IMR-90 (cell line): Measurements from ENCODE around the gene DOCK6. TPM values are rescaled to one million over a fixed set of nuclear protein-coding genes. Genes with fewer than 3 reads are reported as not detected.

Experiments
- ATAC-seq: fragments of 200-7000 bp; cut with Tn5 transposase; 2 replicates; pipeline ENCODE4 v1.9.1; 2020; ENCODE audit warnings: low read depth, mild to moderate bottlenecking, moderate library complexity
- BruUV-seq: library from RNA; stranded (reverse); fragments of 400-500 nt; replicated peaks from 2 replicates; lab custom pipeline; 2021; lab: Mats Ljungman, UMichigan
- CTCF ChIA-PET: fragments of 300-600 bp; formaldehyde crosslinking; extraction: SDS; loops from one replicate; lab custom pipeline; 2021; ENCODE audit warnings: antibody characterized with exemption; lab: Yijun Ruan, JAX
- POLR2A ChIA-PET: fragments of 300-600 bp; sonication (Branson Sonifier 250); formaldehyde crosslinking; loops from one replicate; lab custom pipeline; 2022; ENCODE audit warnings: antibody characterized with exemption; ENCODE audit not compliant: unreplicated experiment; lab: Charles Lee
- DNase-seq: peaks from one replicate; pipeline ENCODE4 v3.0.0; 2013
- H2AFZ ChIP-seq: replicated peaks from 2 replicates; pipeline ENCODE3; 2013; ENCODE audit warnings: low read length, mild to moderate bottlenecking; ENCODE audit not compliant: poor library complexity
- H2AK5ac ChIP-seq: 2 replicates; pipeline ENCODE4 v1.6.1; 2013; ENCODE audit warnings: low read depth, low read length, inconsistent platforms
- H2AK9ac ChIP-seq: replicated peaks from 2 replicates; pipeline ENCODE3; 2013; ENCODE audit warnings: mild to moderate bottlenecking, low read depth, low read length, moderate library complexity; ENCODE audit not compliant: poor library complexity
- H2BK120ac ChIP-seq: 2 replicates; pipeline ENCODE4 v1.6.1; 2013; ENCODE audit warnings: low read depth, low read length, inconsistent platforms
- H2BK15ac ChIP-seq: 3 replicates; pipeline ENCODE4 v1.6.1; 2013; ENCODE audit warnings: low read depth, low read length, inconsistent platforms
- H2BK20ac ChIP-seq: 2 replicates; pipeline ENCODE4 v1.6.1; 2013; ENCODE audit warnings: low read depth, mild to moderate bottlenecking, inconsistent platforms, low read length, moderate library complexity
- H2BK5ac ChIP-seq: 2 replicates; pipeline ENCODE4 v1.6.1; 2013; ENCODE audit warnings: mild to moderate bottlenecking, low read depth, low read length, inconsistent platforms; ENCODE audit not compliant: poor library complexity, severe bottlenecking
- H3K14ac ChIP-seq: replicated peaks from 2 replicates; pipeline ENCODE4 v1.6.1; 2013; ENCODE audit warnings: low read depth, low read length, inconsistent platforms
- H3K18ac ChIP-seq: 2 replicates; pipeline ENCODE4 v1.6.1; 2013; ENCODE audit warnings: low read depth, low read length, control low read depth
- H3K23ac ChIP-seq: 2 replicates; pipeline ENCODE4 v1.6.1; 2013; ENCODE audit warnings: low read depth, low read length, inconsistent platforms
- H3K27ac ChIP-seq: 2 replicates; pipeline ENCODE4 v1.5.1; 2013; ENCODE audit warnings: mild to moderate bottlenecking, control low read depth, low read length; ENCODE audit not compliant: insufficient read depth
- H3K27me3 ChIP-seq: 2 replicates; pipeline ENCODE4 v1.6.1; 2013; ENCODE audit warnings: low read length; ENCODE audit not compliant: control insufficient read depth, insufficient read depth
- H3K36me3 ChIP-seq: 2 replicates; pipeline ENCODE4 v1.6.1; 2013; ENCODE audit warnings: low read length, mixed read lengths; ENCODE audit not compliant: control insufficient read depth, insufficient read depth
- H3K4ac ChIP-seq: 2 replicates; pipeline ENCODE4 v1.6.1; 2013; ENCODE audit warnings: low read depth, low read length, inconsistent platforms
- H3K4me1 ChIP-seq: 2 replicates; pipeline ENCODE4 v1.6.1; 2013; ENCODE audit warnings: low read length, mixed read lengths; ENCODE audit not compliant: control insufficient read depth, insufficient read depth
- H3K4me2 ChIP-seq: 2 replicates; pipeline ENCODE4 v1.6.1; 2013; ENCODE audit warnings: low read depth, mild to moderate bottlenecking, control low read depth, low read length, moderate library complexity
- H3K4me3 ChIP-seq: 2 replicates; pipeline ENCODE4 v1.5.1; 2013; ENCODE audit warnings: low read depth, mild to moderate bottlenecking, control low read depth, low read length, moderate library complexity; ENCODE audit not compliant: insufficient read depth
- H3K56ac ChIP-seq: 2 replicates; pipeline ENCODE4 v1.6.1; 2013; ENCODE audit warnings: low read length, inconsistent platforms; ENCODE audit not compliant: insufficient read depth; ENCODE audit errors: extremely low read depth
- H3K79me1 ChIP-seq, 2 experiments: 2 replicates each; pipeline ENCODE4 v1.6.1; 2013; ENCODE audit warnings: low read length in 2 of 2, inconsistent platforms in 1 of 2, low read depth in 1 of 2
- H3K9ac ChIP-seq: 2 replicates; pipeline ENCODE4 v1.6.1; 2013; ENCODE audit warnings: low read depth, low read length, control low read depth
- H3K9me1 ChIP-seq: 2 replicates; pipeline ENCODE4 v1.6.1; 2013; ENCODE audit warnings: low read length, inconsistent platforms; ENCODE audit not compliant: insufficient read depth
- H3K9me3 ChIP-seq: 2 replicates; pipeline ENCODE4 v1.6.1; 2013; ENCODE audit warnings: low read length; ENCODE audit not compliant: control insufficient read depth, insufficient read depth
- H4K20me1 ChIP-seq: 2 replicates; pipeline ENCODE4 v1.6.1; 2013; ENCODE audit warnings: low read length, inconsistent platforms; ENCODE audit not compliant: insufficient read depth
- H4K5ac ChIP-seq: 2 replicates; pipeline ENCODE4 v1.6.1; 2013; ENCODE audit warnings: mild to moderate bottlenecking, low read depth, low read length, control low read depth
- H4K8ac ChIP-seq, 2 experiments: 2 replicates each; pipeline ENCODE4 v1.6.1; 2013; ENCODE audit warnings: low read depth in 2 of 2, low read length in 2 of 2, control low read depth in 1 of 2, inconsistent platforms in 1 of 2
- H4K91ac ChIP-seq: 2 replicates; pipeline ENCODE4 v1.6.1; 2013; ENCODE audit warnings: low read depth, low read length, inconsistent platforms; ENCODE audit not compliant: insufficient read depth
- CTCF ChIP-seq: conservative IDR thresholded peaks from 2 replicates; pipeline ENCODE4 v1.5.1; 2012; ENCODE audit warnings: mild to moderate bottlenecking, low read depth, low read length, improper control_type of control experiment
- MAZ ChIP-seq: IDR thresholded peaks from 2 replicates; pipeline ENCODE4 v1.6.1; 2012; ENCODE audit warnings: low read depth, mild to moderate bottlenecking, low read length, improper control_type of control experiment, moderate library complexity, borderline replicate concordance
- MXI1 ChIP-seq: IDR thresholded peaks from 2 replicates; pipeline ENCODE4 v1.6.1; 2012; ENCODE audit warnings: low read depth, mild to moderate bottlenecking, low read length, moderate library complexity, borderline replicate concordance
- RAD21 ChIP-seq: IDR thresholded peaks from 2 replicates; pipeline ENCODE4 v1.6.1; 2012; ENCODE audit warnings: low read length, improper control_type of control experiment
- RCOR1 ChIP-seq: IDR thresholded peaks from 2 replicates; pipeline ENCODE4 v1.6.1; 2012; ENCODE audit warnings: mild to moderate bottlenecking, low read length, improper control_type of control experiment; ENCODE audit not compliant: insufficient replicate concordance
- WGBS, 2 experiments: methylation state at CpG; one replicate each; pipeline versions ENCODE4 v1.1.5 to v1.1.7; 2013; ENCODE audit warnings: missing lambda C conversion rate in 2 of 2; ENCODE audit not compliant: insufficient read length in 1 of 2; ENCODE audit errors: extremely low coverage in 2 of 2; 5-methylcytosine and 5-hydroxymethylcytosine counted together
- dilution Hi-C: fragments of 300-500 bp; cut with HindIII; formaldehyde crosslinking; loops from one replicate; pipeline ENCODE4 v1.14.3; 2018; ENCODE audit warnings: low sequenced_read_pairs; ENCODE audit not compliant: unreplicated experiment
- in situ Hi-C: fragments of 300-500 bp; cut with MboI; formaldehyde crosslinking; loops from 3 replicates; pipeline ENCODE4 v1.14.3; 2019; ENCODE audit warnings: low sequenced_read_pairs, inconsistent platforms, mixed read lengths
- intact Hi-C: fragments of 100-400 bp; cut with micrococcal nuclease; formaldehyde crosslinking; loops from 2 replicates; pipeline ENCODE4 v1.10.0; 2022
- polyA plus RNA-seq, 3 experiments: library from polyadenylated mRNA; depleted of rRNA; stranded (reverse); fragments of >200 nt; gene quantifications; 2 replicates each; pipeline ENCODE4 v1.2.3, GENCODE V29; 2012; ENCODE audit warnings: low replicate concordance in 1 of 3
- total RNA-seq: library from RNA; depleted of rRNA; stranded (reverse); fragments of >200 nt; gene quantifications from 2 replicates; pipeline ENCODE4 v1.2.3, GENCODE V29; 2012

The DOCK6 gene
- total and polyA plus RNA-seq, 2 of the 4 experiments (the other 2 are of a cell fraction) = 5.0 to 18.4 TPM

GRCh38 chr19:11268783-11269267 lies 6.5 kb upstream of the DOCK6 start:
- Histone ChIP-seq H3K9me3 (no peaks in the 10 kb centered on the region), H3K4me3 (no peak overlapping the region), H3K4me2 (no peak overlapping the region), H2BK120ac (peak overlapping the region; percentile 62; the same call in 1 of the 2 replicates), H2BK5ac (peak overlapping the region; percentile 25), H3K9me1 (peaks cover 8% of the 10 kb centered on the region), H4K8ac (peak overlapping the region; percentile 12 to 65; a peak in 2 of 4 replicates), H3K18ac (peak overlapping the region; percentile 37), H2BK20ac (0 out of 2 replicates have a peak overlapping the region, but pooled peaks have one; percentile 17), H4K20me1 (no peaks in the 10 kb centered on the region), H3K27me3 (no peaks in the 10 kb centered on the region; the same call in 1 of the 2 replicates), H3K23ac (peak overlapping the region; percentile 43; the same call in 1 of the 2 replicates), H2AK5ac (peak overlapping the region; percentile 85), H3K14ac (peak overlapping the region; percentile 77), H3K36me3 (no peaks in the 10 kb centered on the region), H2BK15ac (0 out of 3 replicates have a peak overlapping the region, but pooled peaks have one; percentile 17), H3K79me1 (no peaks in the 10 kb centered on the region), H2AK9ac (no peak overlapping the region), H3K27ac (no peak overlapping the region), H2AFZ (peak overlapping the region; percentile 67), H4K5ac (no peak overlapping the region), H3K56ac (peak overlapping the region; percentile 13; the same call in 1 of the 2 replicates), H3K4me1 (peaks cover 11% of the 10 kb centered on the region), H3K9ac (no peak overlapping the region), H4K91ac (peak overlapping the region; percentile 38; the same call in 1 of the 2 replicates), H3K4ac (peak overlapping the region; percentile 66)
- WGBS, 2 experiments = 41% methylated on average over 8 of the region's 10 CpGs; no CpG with 5 or more reads in 1 of the 2 experiments
- CTCF ChIA-PET = no interaction called here
- DNase-seq (peak; percentile 84), ATAC-seq (peak; percentile 70)
- intact Hi-C loops = no loop called here
- in situ Hi-C loops = no loop called here
- POLR2A ChIA-PET = no interaction called here
- BruUV-seq = no TSS peak
- TF ChIP-seq RAD21 = no peak
- no peak for TF ChIP-seq CTCF
- peak; percentile 73 for TF ChIP-seq RCOR1
- no peak for TF ChIP-seq MAZ
- TF ChIP-seq MXI1 = no peak
- dilution Hi-C loops = no loop called here
